MM.1S (cell line): ENCODE measurements around the gene CAMK1G.

ENCODE experiments used
- DNase-seq: peaks from one replicate; pipeline ENCODE4 v3.0.0-alpha.2; 2015
- H2AFZ ChIP-seq: fragments of 300-600 bp; sonication (generic); 2 replicates; pipeline ENCODE4 v1.6.0; 2016; ENCODE audit warnings: antibody characterized with exemption, low read length
- H3F3A ChIP-seq: fragments of 300-600 bp; sonication (generic); 2 replicates; pipeline ENCODE4 v1.6.1; 2016; ENCODE audit warnings: mild to moderate bottlenecking, antibody characterized with exemption, low read length, moderate library complexity, mixed read lengths; ENCODE audit not compliant: insufficient read depth
- H3K27ac ChIP-seq: fragments of 300-600 bp; sonication (generic); 2 replicates; pipeline ENCODE4 v1.5.1; 2016; ENCODE audit warnings: mild to moderate bottlenecking, low read length
- H3K27me3 ChIP-seq: fragments of 300-600 bp; sonication (generic); replicated peaks from 2 replicates; pipeline ENCODE4 v1.6.0; 2016; ENCODE audit warnings: low read length; ENCODE audit not compliant: insufficient read depth
- H3K36me3 ChIP-seq: fragments of 300-600 bp; sonication (generic); replicated peaks from 2 replicates; pipeline ENCODE4 v1.6.1; 2016; ENCODE audit warnings: mild to moderate bottlenecking, low read length, mixed read lengths; ENCODE audit not compliant: insufficient read depth
- H3K4me1 ChIP-seq: fragments of 300-600 bp; sonication (generic); 2 replicates; pipeline ENCODE4 v1.6.1; 2016; ENCODE audit warnings: low read length, mixed read lengths
- H3K4me2 ChIP-seq: fragments of 300-600 bp; sonication (generic); 2 replicates; pipeline ENCODE4 v1.6.0; 2016; ENCODE audit warnings: low read depth, low read length
- H3K4me3 ChIP-seq: fragments of 300-600 bp; sonication (generic); 2 replicates; pipeline ENCODE4 v1.5.1; 2016; ENCODE audit warnings: low read length, mixed read lengths
- H3K79me2 ChIP-seq: fragments of 300-600 bp; sonication (generic); 2 replicates; pipeline ENCODE4 v1.6.1; 2016; ENCODE audit warnings: mixed run types, low read length, mixed read lengths
- H3K9ac ChIP-seq: fragments of 300-600 bp; sonication (generic); 2 replicates; pipeline ENCODE4 v1.6.1; 2016; ENCODE audit warnings: low read length, mixed read lengths
- H3K9me2 ChIP-seq: fragments of 300-600 bp; sonication (generic); replicated peaks from 2 replicates; pipeline ENCODE4 v1.6.1; 2016; ENCODE audit warnings: mild to moderate bottlenecking, low read length, mixed read lengths; ENCODE audit not compliant: insufficient read depth
- H3K9me3 ChIP-seq: fragments of 300-600 bp; sonication (generic); replicated peaks from 2 replicates; pipeline ENCODE4 v1.6.1; 2016; ENCODE audit warnings: mild to moderate bottlenecking, low read length, mixed read lengths; ENCODE audit not compliant: insufficient read depth
- H4K20me1 ChIP-seq: fragments of 300-600 bp; sonication (generic); 2 replicates; pipeline ENCODE4 v1.6.1; 2016; ENCODE audit warnings: mild to moderate bottlenecking, low read length, moderate library complexity, mixed read lengths; ENCODE audit not compliant: insufficient read depth
- EZH2 ChIP-seq: fragments of 300-600 bp; sonication (generic); optimal IDR thresholded peaks from 2 replicates; pipeline ENCODE3; 2017; ENCODE audit warnings: low read depth, mild to moderate bottlenecking, antibody characterized with exemption, low read length, mixed read lengths
- EZH2phosphoT487 ChIP-seq: fragments of 300-600 bp; sonication (generic); IDR thresholded peaks from 2 replicates; pipeline ENCODE4 v1.6.1; 2018; ENCODE audit warnings: antibody characterized with exemption, low read length
- TF ChIP-seq, protein P1 (sequence below): fragments of 300-600 bp; sonication (generic); IDR thresholded peaks from 2 replicates; pipeline ENCODE4 v1.5.1; 2016; ENCODE audit warnings: antibody characterized with exemption, low read length, mixed read lengths

Gene CAMK1G

DNA sequence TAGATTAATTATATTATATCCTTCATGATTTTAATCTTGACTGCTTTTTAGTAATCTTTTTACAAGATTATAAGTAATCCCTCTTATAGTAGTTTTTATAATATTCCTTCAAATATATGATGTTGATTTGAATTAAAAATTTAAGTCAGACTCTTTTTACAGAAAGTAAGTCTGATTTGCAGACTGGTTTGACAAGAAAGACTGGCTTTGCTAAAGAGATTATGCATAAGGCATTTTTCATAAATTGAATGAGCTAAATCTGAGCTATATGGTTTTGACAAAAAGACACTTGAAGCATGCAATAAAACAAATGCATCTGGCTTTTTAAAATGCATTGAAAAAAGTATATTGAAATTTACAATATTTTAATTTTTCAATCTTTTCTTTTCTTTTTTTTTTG lies 26.3 kb upstream of the CAMK1G start:
- H3K4me3 ChIP-seq: no peak overlapping the region
- no peaks in the 10 kb centered on the region for H3K9me3 ChIP-seq
- no peaks in the 10 kb centered on the region for H3K4me1 ChIP-seq
- TF ChIP-seq EZH2: no peak
- TF ChIP-seq, protein P1, sequence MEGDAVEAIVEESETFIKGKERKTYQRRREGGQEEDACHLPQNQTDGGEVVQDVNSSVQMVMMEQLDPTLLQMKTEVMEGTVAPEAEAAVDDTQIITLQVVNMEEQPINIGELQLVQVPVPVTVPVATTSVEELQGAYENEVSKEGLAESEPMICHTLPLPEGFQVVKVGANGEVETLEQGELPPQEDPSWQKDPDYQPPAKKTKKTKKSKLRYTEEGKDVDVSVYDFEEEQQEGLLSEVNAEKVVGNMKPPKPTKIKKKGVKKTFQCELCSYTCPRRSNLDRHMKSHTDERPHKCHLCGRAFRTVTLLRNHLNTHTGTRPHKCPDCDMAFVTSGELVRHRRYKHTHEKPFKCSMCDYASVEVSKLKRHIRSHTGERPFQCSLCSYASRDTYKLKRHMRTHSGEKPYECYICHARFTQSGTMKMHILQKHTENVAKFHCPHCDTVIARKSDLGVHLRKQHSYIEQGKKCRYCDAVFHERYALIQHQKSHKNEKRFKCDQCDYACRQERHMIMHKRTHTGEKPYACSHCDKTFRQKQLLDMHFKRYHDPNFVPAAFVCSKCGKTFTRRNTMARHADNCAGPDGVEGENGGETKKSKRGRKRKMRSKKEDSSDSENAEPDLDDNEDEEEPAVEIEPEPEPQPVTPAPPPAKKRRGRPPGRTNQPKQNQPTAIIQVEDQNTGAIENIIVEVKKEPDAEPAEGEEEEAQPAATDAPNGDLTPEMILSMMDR: no peak
- no peak for TF ChIP-seq EZH2phosphoT487
- H2AFZ ChIP-seq: no peak overlapping the region
- no peaks in the 10 kb centered on the region for H3K79me2 ChIP-seq
- no peaks in the 10 kb centered on the region for H3F3A ChIP-seq
- H4K20me1 ChIP-seq: no peaks in the 10 kb centered on the region; the same call in 1 of the 2 replicates
- H3K9me2 ChIP-seq: no peaks in the 10 kb centered on the region
- H3K27me3 ChIP-seq: no peaks in the 10 kb centered on the region
- no peak overlapping the region for H3K9ac ChIP-seq
- no peak overlapping the region for H3K4me2 ChIP-seq
- H3K27ac ChIP-seq: no peak overlapping the region
- H3K36me3 ChIP-seq: no peaks in the 10 kb centered on the region
- no peak for DNase-seq

- Histone ChIP-seq H3K4me1 (no peaks in the 10 kb centered on the region), H3F3A (no peaks in the 10 kb centered on the region), H3K79me2 (no peaks in the 10 kb centered on the region), H4K20me1 (no peaks in the 10 kb centered on the region; the same call in 1 of the 2 replicates), H3K27ac (no peak overlapping the region), H3K9ac (no peak overlapping the region), H3K36me3 (no peaks in the 10 kb centered on the region), H3K9me2 (no peaks in the 10 kb centered on the region), H3K27me3 (no peaks in the 10 kb centered on the region), H3K9me3 (no peaks in the 10 kb centered on the region), H3K4me3 (no peak overlapping the region), H3K4me2 (no peak overlapping the region), H2AFZ (no peak overlapping the region)
- TF ChIP-seq, protein P1: no peak
- TF ChIP-seq EZH2phosphoT487 (no peak), EZH2 (no peak)
- no peak for DNase-seq
Measured at GRCh38 chr1:209560529-209560928, 23.0 kb upstream of the CAMK1G start.

DNA sequence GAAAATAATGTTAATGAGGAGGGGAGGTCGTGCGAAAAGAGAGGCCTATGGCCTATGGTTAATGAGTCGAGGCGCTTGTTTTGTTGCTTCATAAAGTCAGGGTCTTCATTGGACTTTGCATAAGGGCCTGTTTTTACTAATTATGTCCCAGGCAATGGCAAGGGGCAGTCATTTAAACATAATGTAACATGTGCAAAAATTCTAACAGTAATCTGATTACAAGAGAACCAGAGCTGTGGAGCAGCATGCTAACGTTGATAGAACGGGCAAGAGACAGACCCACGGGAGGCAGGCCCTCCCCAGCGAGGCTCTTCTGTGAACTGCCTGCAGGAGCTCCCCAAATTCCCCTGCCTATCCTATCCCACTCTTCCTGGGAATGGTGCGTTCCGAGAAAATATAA lies 22.6 kb upstream of the CAMK1G start:
- Histone ChIP-seq H4K20me1 (no peaks in the 10 kb centered on the region; the same call in 1 of the 2 replicates), H3F3A (no peaks in the 10 kb centered on the region), H3K36me3 (no peaks in the 10 kb centered on the region), H3K27me3 (no peaks in the 10 kb centered on the region), H3K4me3 (no peak overlapping the region), H2AFZ (no peak overlapping the region), H3K9ac (no peak overlapping the region), H3K9me2 (no peaks in the 10 kb centered on the region), H3K4me2 (no peak overlapping the region), H3K79me2 (no peaks in the 10 kb centered on the region), H3K27ac (no peak overlapping the region), H3K4me1 (no peaks in the 10 kb centered on the region), H3K9me3 (no peaks in the 10 kb centered on the region)
- TF ChIP-seq EZH2 (no peak), EZH2phosphoT487 (no peak)
- TF ChIP-seq, protein P1: no peak
- no peak for DNase-seq

GRCh38 chr1:209561532-209561931 lies 22.0 kb upstream of the CAMK1G start:
- no peaks in the 10 kb centered on the region for H3K9me2 ChIP-seq
- no peak overlapping the region for H3K4me3 ChIP-seq
- no peak overlapping the region for H3K9ac ChIP-seq
- H3K36me3 ChIP-seq: no peaks in the 10 kb centered on the region
- no peak for TF ChIP-seq EZH2
- TF ChIP-seq EZH2phosphoT487: no peak
- TF ChIP-seq, protein P1: no peak
- no peak overlapping the region for H3K27ac ChIP-seq
- no peaks in the 10 kb centered on the region for H3K4me1 ChIP-seq
- no peaks in the 10 kb centered on the region for H3K27me3 ChIP-seq
- H3K9me3 ChIP-seq: no peaks in the 10 kb centered on the region
- H3K4me2 ChIP-seq: no peak overlapping the region
- no peaks in the 10 kb centered on the region for H3K79me2 ChIP-seq
- no peaks in the 10 kb centered on the region; the same call in 1 of the 2 replicates for H4K20me1 ChIP-seq
- H3F3A ChIP-seq: no peaks in the 10 kb centered on the region
- DNase-seq: no peak
- no peak overlapping the region for H2AFZ ChIP-seq
